Spleen (tissue), 7 donors: ENCODE data around the gene DNAJC27.

Experiments used
- POLR2A ChIP-seq, 3 donors: fragments of 450-650 bp; IDR thresholded peaks; one replicate each; pipeline ENCODE4 v1.5.1; 2017; ENCODE audit warnings: antibody characterized with exemption in 3 of 3, mild to moderate bottlenecking in 1 of 3
- POLR2AphosphoS5 ChIP-seq, 3 donors: sonication (generic); formaldehyde crosslinking; IDR thresholded peaks; one replicate each; pipeline ENCODE4 v1.5.1; 2017; ENCODE audit warnings: antibody characterized with exemption in 3 of 3
- TF ChIP-seq, protein P1 (sequence below), 11 experiments: fragments of 200-600 bp in 7 of 11; fragments of 450-650 bp in 4 of 11; sonication (generic) in 4 of 11; IDR thresholded peaks in 8 of 11; conservative IDR thresholded peaks in 3 of 11; 1 replicate in 7 of 11; 2 replicates in 4 of 11; pipeline versions ENCODE4 v1.4.0 to v1.8.0; 2016 to 2021; ENCODE audit warnings: antibody characterized with exemption in 11 of 11, inconsistent platforms in 4 of 11, mild to moderate bottlenecking in 1 of 11
- donor health status: DM: no; HTN: no; CAD: no; lungs with moderate emphysema.
- donor health status: DM: no; HTN: no; CAD: no.
- donor health status: DM: no; HTN: no; CAD: no.

DNA sequence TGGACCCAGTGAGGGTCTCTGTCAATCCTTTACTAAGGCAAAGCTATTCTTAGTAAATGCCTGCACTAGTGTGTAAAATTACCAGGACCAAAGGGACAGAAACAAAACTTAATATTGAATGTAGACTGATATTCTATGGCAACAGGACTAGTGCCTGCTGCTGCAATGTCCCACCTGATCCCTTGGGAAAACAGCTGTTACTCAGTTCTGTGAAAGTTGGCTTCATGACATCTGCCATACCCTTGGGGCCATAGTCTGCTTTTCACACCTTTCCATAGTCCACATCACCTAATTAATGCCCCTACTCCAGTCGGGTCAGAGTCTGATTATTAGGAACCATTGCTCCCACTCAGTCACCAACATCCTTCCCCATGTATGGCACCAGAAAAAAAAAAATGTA lies 14.5 kb downstream of the DNAJC27 start:
- TF ChIP-seq, protein P1, sequence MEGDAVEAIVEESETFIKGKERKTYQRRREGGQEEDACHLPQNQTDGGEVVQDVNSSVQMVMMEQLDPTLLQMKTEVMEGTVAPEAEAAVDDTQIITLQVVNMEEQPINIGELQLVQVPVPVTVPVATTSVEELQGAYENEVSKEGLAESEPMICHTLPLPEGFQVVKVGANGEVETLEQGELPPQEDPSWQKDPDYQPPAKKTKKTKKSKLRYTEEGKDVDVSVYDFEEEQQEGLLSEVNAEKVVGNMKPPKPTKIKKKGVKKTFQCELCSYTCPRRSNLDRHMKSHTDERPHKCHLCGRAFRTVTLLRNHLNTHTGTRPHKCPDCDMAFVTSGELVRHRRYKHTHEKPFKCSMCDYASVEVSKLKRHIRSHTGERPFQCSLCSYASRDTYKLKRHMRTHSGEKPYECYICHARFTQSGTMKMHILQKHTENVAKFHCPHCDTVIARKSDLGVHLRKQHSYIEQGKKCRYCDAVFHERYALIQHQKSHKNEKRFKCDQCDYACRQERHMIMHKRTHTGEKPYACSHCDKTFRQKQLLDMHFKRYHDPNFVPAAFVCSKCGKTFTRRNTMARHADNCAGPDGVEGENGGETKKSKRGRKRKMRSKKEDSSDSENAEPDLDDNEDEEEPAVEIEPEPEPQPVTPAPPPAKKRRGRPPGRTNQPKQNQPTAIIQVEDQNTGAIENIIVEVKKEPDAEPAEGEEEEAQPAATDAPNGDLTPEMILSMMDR (IDR thresholded peaks at IDR 0.05 in 8 of 11, conservative IDR thresholded peaks at IDR 0.05 in 3 of 11): no peak
- TF ChIP-seq POLR2AphosphoS5 (IDR thresholded peaks at IDR 0.05) (no peak), POLR2A (IDR thresholded peaks at IDR 0.05) (no peak)
